K562 (cell line): ENCODE measurements around the gene ANAPC16. TPM values are rescaled to one million over a fixed set of nuclear protein-coding genes. Genes with fewer than 3 reads are reported as not detected.

ENCODE experiments used
- ATAC-seq: fragments of 200-7000 bp; cut with Tn5 transposase; 3 replicates; pipeline ENCODE4 v1.9.1; 2020; ENCODE audit warnings: moderate library complexity
- BruUV-seq: library from RNA; stranded (reverse); fragments of 400-500 nt; replicated peaks from 2 replicates; lab custom pipeline; 2021; lab: Mats Ljungman, UMichigan
- CTCF ChIA-PET: fragments of 300-600 bp; formaldehyde crosslinking; extraction: SDS; loops from one replicate; lab custom pipeline; 2021; ENCODE audit warnings: low intra/inter-chr PET ratio; lab: Yijun Ruan, JAX
- POLR2A ChIA-PET: fragments of 300-600, 350-650 bp; sonication (Branson Sonifier 250); formaldehyde crosslinking; extraction: SDS; loops from one replicate; lab custom pipeline; 2021; ENCODE audit warnings: antibody characterized with exemption, inconsistent platforms; lab: Yijun Ruan, JAX
- DNase-seq, 4 experiments: peaks; one replicate each; pipeline versions ENCODE4 v3.0.0 to v3.0.0-alpha.2; 2011 to 2018; ENCODE audit warnings: low spot score in 3 of 4, mixed read lengths in 3 of 4; ENCODE audit errors: extremely low read depth in 1 of 4
- FAIRE-seq: peaks from 2 replicates; lab custom pipeline; 2011; peaks lifted over from hg19 to GRCh38; lab: Jason Lieb, UNC
- H2AFZ ChIP-seq: 2 replicates; pipeline ENCODE4 v1.6.0; 2011; ENCODE audit warnings: low read depth, low read length, control low read depth, inconsistent platforms
- H3K27ac ChIP-seq: fragments of 200-600 bp; 3 replicates; pipeline ENCODE4 v1.8.0; 2011; ENCODE audit warnings: low read depth, mild to moderate bottlenecking, control low read depth, inconsistent platforms, low read length, moderate library complexity, mixed read lengths; ENCODE audit errors: extremely low read depth
- H3K27me3 ChIP-seq, 2 experiments: fragments of 300-600 bp in 1 of 2; 2 replicates in 1 of 2; 3 replicates in 1 of 2; pipeline versions ENCODE4 v1.6.0 to v1.8.0; 2011; ENCODE audit warnings: inconsistent platforms in 2 of 2, low read length in 2 of 2, mild to moderate bottlenecking in 1 of 2, mixed read lengths in 1 of 2, moderate library complexity in 1 of 2; ENCODE audit not compliant: control insufficient read depth in 2 of 2, insufficient read depth in 2 of 2
- H3K36me3 ChIP-seq: fragments of 300-600 bp; 3 replicates; pipeline ENCODE4 v1.8.0; 2011; ENCODE audit warnings: mild to moderate bottlenecking, low read length, inconsistent platforms; ENCODE audit not compliant: control insufficient read depth, insufficient read depth
- H3K4me1 ChIP-seq, 2 experiments: fragments of 200-600 bp in 1 of 2; replicated peaks in 1 of 2; 2 replicates in 1 of 2; 3 replicates in 1 of 2; pipeline versions ENCODE4 v1.5.1 to v1.8.0; 2011; ENCODE audit warnings: inconsistent platforms in 2 of 2, low read length in 2 of 2, mild to moderate bottlenecking in 1 of 2, mixed read lengths in 1 of 2, moderate library complexity in 1 of 2; ENCODE audit not compliant: control insufficient read depth in 2 of 2, insufficient read depth in 2 of 2
- H3K4me2 ChIP-seq: 2 replicates; pipeline ENCODE4 v1.6.1; 2011; ENCODE audit warnings: low read length, control low read depth, inconsistent platforms, mixed read lengths; ENCODE audit not compliant: insufficient read depth
- H3K4me3 ChIP-seq: fragments of 200-600 bp; sonication (generic), shearing (Covaris generic); 2 replicates; pipeline ENCODE4 v1.5.1; 2016; ENCODE audit warnings: control low read depth, inconsistent platforms
- H3K79me2 ChIP-seq: fragments of 200-600 bp; 3 replicates; pipeline ENCODE4 v1.8.0; 2011; ENCODE audit warnings: low read length, inconsistent platforms; ENCODE audit not compliant: control insufficient read depth, insufficient read depth
- H3K9ac ChIP-seq, 2 experiments: 2 replicates each; pipeline versions ENCODE4 v1.6.0 to v1.6.1; 2011; ENCODE audit warnings: low read depth in 2 of 2, low read length in 2 of 2, control low read depth in 1 of 2, inconsistent platforms in 1 of 2, mild to moderate bottlenecking in 1 of 2, mixed read lengths in 1 of 2; ENCODE audit not compliant: insufficient read depth in 1 of 2
- H3K9me1 ChIP-seq: one replicate; pipeline ENCODE4 v1.6.0; 2011; ENCODE audit warnings: inconsistent platforms, mild to moderate bottlenecking, low read length, moderate library complexity; ENCODE audit not compliant: control insufficient read depth, insufficient read depth
- H3K9me3 ChIP-seq: replicated peaks from 2 replicates; pipeline ENCODE4 v1.5.1; 2011; ENCODE audit warnings: low read depth, low read length, inconsistent platforms; ENCODE audit not compliant: control insufficient read depth, insufficient read depth
- H4K20me1 ChIP-seq: replicated peaks from 2 replicates; pipeline ENCODE4 v1.6.1; 2011; ENCODE audit warnings: low read length, inconsistent platforms, mixed read lengths; ENCODE audit not compliant: control insufficient read depth, insufficient read depth
- CC2D1A ChIP-seq: fragments of 450-650 bp; IDR thresholded peaks from 2 replicates; pipeline ENCODE4 v1.6.1; 2017; ENCODE audit warnings: mild to moderate bottlenecking
- GTF2B ChIP-seq: IDR thresholded peaks from 2 replicates; pipeline ENCODE4 v1.6.1; 2011; ENCODE audit not compliant: insufficient read length; ENCODE audit errors: extremely low read depth
- PYGO2 ChIP-seq: fragments of 450-650 bp; IDR thresholded peaks from 2 replicates; pipeline ENCODE4 v1.6.1; 2016; ENCODE audit warnings: mild to moderate bottlenecking, missing genetic modification characterization, moderate library complexity, missing compliant biosample characterization
- TRIM25 ChIP-seq: fragments of 450-650 bp; IDR thresholded peaks from 2 replicates; pipeline ENCODE4 v1.7.0; 2016; ENCODE audit warnings: borderline replicate concordance
- ZBTB34 ChIP-seq: fragments of 250-450 bp; sonication (Bioruptor Pico); IDR thresholded peaks from 2 replicates; pipeline ENCODE4 v1.8.0; 2021; ENCODE audit warnings: mild to moderate bottlenecking, moderate library complexity
- ZNF239 ChIP-seq: fragments of 250-450 bp; sonication (Bioruptor Pico); IDR thresholded peaks from 2 replicates; pipeline ENCODE4 v1.4.0; 2020; ENCODE audit warnings: mild to moderate bottlenecking
- ZNF263 ChIP-seq: sonication (generic); formaldehyde crosslinking; IDR thresholded peaks from 2 replicates; pipeline ENCODE4 v1.8.0; 2022; ENCODE audit warnings: mild to moderate bottlenecking, missing genetic modification reagents, borderline replicate concordance
- WGBS: fragments of 100-300 bp; shearing (Covaris generic); methylation state at CpG from one replicate; pipeline ENCODE4 v1.1.6; 2016; ENCODE audit warnings: low coverage, mixed read lengths; ENCODE audit not compliant: insufficient coverage; ENCODE audit errors: missing lambda C conversion rate; 5-methylcytosine and 5-hydroxymethylcytosine counted together
- in situ Hi-C: fragments of 300-500 bp; cut with MboI; formaldehyde crosslinking; loops from 4 replicates; pipeline ENCODE4 v1.15.0; 2018; ENCODE audit warnings: inconsistent platforms, mixed read lengths
- intact Hi-C: fragments of 100-400 bp; cut with micrococcal nuclease; formaldehyde crosslinking; loops from 2 replicates; pipeline ENCODE4 v1.14.2; 2022
- polyA plus RNA-seq, 8 experiments: library from polyadenylated mRNA; depleted of rRNA in 4 of 8; stranded (reverse) in 5 of 8; unstranded in 3 of 8; fragments of >200 nt; fragmentation: Nextera tagmentation in 2 of 8; fragmentation: Illumina TruSeq in 1 of 8; extraction: Ambion mirVana in 2 of 8; extraction: Trizol in 1 of 8; gene quantifications; 2 replicates each; pipeline versions ENCODE4 v1.2.1 to v1.2.3, GENCODE V29; 2011 to 2014; ENCODE audit warnings: inconsistent platforms in 1 of 8, missing spikeins in 1 of 8
- total RNA-seq, 7 experiments: library from RNA; depleted of rRNA in 6 of 7; stranded (reverse); fragments of >200 nt in 6 of 7; fragmentation: Illumina TruSeq in 2 of 7; extraction: Trizol in 2 of 7; gene quantifications; 2 replicates each; pipeline versions ENCODE4 v1.2.1 to v1.2.3, GENCODE V29; 2011 to 2021; ENCODE audit warnings: low replicate concordance in 1 of 7

Gene ANAPC16
- total and polyA plus RNA-seq, 9 of the 15 experiments (the other 6 are each of a cell fraction or from before 2014, with no cell fraction given) = 42.6 to 208 (median 108) TPM

GRCh38 chr10:72167118-72167517, 48.7 kb upstream of the ANAPC16 start:
- H4K20me1 ChIP-seq = no peaks in the 10 kb centered on the region
- H3K27me3 ChIP-seq = no peaks in the 10 kb centered on the region
- whole genome bisulfite sequencing = 87% methylated on average over 3 of the region's 3 CpGs
- H3K4me2 ChIP-seq = no peak overlapping the region
- peaks cover 0 to 10% of the 10 kb centered on the region in 2 experiments; a peak in 2 of 5 replicates for H3K4me1 ChIP-seq
- H3K9me3 ChIP-seq = no peaks in the 10 kb centered on the region
- H3K9ac ChIP-seq = no peak overlapping the region
- no peak for TF ChIP-seq ZBTB34 (CRISPR knock-in tag)
- no peak for TF ChIP-seq ZNF239 (CRISPR knock-in tag)
- TF ChIP-seq PYGO2 = no peak
- no peak for TF ChIP-seq CC2D1A
- no peak for TF ChIP-seq ZNF263 (CRISPR knock-in tag)
- TF ChIP-seq GTF2B = no peak
- TF ChIP-seq TRIM25 = no peak
- in situ Hi-C loops = no loop called here
- no peaks in the 10 kb centered on the region for H3K79me2 ChIP-seq
- H3K27ac ChIP-seq = no peak overlapping the region
- DNase-seq = no peak
- no peak for ATAC-seq
- FAIRE-seq = no peak
- intact Hi-C loops = no loop called here
- no peak overlapping the region for H2AFZ ChIP-seq
- CTCF ChIA-PET = no interaction called here
- H3K36me3 ChIP-seq = no peaks in the 10 kb centered on the region
- H3K4me3 ChIP-seq = no peak overlapping the region
- BruUV-seq = no TSS peak
- POLR2A ChIA-PET = interaction anchor here (1.1 kb wide), 1 partner anchor 108 kb away, joined by 3 read pairs; no protein-coding TSS in a partner anchor
- no peaks in the 10 kb centered on the region for H3K9me1 ChIP-seq
